ENCODE results near the gene PARVG.

PARVG gene

DNA sequence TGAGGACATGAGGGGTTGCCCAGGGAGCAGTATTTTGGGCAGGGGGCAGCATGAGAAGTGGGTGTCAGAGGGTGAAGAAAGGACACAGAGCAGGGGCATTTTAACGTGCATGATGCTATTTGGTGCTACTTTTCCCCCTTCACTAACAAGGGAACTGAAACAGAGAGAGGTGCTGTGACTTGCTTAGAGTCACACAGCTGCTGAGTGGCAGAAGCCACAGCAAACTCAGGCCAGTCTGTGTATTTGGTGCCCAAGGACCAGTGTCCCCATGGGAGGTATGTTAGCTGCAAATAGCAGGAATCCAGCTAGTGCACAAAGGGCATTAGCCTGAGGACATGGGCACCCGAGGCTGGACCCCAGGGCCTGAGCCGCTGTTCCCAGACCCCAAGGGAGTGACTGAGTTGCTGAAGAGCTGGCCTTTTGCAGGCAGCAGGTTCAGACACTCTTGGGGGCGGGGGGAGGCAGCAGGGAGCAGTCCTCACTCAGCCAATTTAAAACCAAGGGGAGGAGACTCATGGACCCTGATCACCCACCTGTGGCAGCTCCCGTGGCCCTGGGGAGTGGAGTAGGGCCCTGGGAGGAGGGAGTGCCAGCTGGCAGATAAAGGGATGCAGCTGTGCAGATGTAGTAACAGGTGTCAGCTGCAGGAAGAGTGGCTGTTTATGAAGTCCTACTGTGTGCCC, 14.6 kb downstream of the PARVG start:
- DNase-seq (ENCODE audit: low read depth), result no peak

DNA sequence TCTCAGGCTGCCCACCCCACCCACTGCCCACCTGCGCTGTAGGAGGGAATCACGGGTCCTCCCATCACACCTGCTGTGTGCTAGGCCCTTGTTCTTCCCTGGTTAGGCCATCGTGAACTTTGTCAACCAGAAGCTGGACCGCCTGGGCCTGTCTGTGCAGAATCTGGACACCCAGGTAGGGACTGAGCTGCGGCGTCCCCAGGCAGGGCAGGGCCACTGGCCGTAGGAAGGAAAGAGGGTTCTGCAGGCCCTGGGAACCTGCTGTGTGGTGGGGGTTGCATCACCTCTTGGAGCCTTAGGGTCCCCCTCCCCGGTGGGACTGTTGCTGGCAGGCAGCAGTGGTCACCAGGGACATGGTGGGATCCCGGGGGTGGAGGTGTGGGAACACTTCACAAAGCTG, 15.5 kb downstream of the PARVG start:
- DNase-seq (ENCODE audit: low read depth), result no peak

DNA sequence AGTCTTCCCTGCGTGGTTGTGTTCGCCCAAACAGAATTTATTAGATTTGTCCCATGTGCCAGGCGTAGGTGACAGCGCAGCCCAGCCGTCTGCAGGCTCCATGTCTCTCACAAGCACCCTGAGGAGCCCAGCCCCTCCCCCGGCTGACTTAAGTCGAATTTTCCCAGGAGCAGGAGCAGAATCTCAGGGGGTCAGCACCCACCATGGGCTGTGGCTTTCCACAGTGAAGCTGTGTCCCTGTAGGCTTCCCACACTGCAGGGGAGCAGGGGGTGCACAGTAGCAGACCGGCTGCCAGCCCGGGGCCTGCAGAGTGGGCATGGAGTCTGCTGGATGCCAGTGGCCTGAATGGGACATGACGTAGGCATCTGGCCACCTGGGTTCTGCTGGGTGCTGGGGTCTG, 16.0 kb downstream of the PARVG start:
- no peak for DNase-seq (ENCODE audit: low read depth)

DNA sequence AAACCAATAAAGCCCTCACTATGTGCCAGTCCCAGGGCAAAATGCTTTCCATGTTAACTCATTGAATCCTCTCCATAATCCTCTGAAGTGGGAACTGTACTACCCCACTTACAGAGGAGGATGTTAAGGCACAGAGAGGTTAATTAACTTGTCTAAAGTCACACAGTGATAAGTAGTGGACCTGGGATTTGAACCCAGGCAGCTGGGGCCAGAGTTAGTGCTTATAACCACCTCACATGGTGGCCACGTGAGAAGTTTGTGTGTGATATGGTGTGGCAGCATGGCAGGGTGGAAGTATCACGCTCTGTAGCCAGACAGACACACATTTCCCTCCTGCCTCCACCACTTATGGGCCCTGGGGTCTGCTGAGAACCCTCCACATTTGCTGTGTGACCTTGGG, 16.5 kb downstream of the PARVG start:
- no peak for DNase-seq (ENCODE audit: low read depth)

DNA sequence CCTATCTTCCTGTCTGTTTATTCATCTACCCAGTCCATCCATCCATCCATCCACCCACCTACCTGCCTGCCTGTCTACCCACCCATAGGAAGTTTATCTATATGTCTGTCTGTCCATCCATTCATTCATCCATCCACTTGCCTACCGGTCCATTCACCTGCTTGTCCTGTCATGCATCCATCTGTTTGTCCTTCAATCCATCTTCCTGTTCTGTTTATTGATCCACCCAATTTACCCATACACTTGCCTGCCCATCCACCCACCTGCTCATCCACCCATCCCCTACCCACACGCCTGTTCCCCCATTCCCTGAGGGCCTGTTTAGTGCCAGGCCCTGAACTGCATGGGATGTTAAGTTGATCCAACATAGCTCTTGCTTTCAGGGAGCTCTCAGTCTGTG, 18.4 kb downstream of the PARVG start:
- no peak for DNase-seq (ENCODE audit: low read depth)

DNA sequence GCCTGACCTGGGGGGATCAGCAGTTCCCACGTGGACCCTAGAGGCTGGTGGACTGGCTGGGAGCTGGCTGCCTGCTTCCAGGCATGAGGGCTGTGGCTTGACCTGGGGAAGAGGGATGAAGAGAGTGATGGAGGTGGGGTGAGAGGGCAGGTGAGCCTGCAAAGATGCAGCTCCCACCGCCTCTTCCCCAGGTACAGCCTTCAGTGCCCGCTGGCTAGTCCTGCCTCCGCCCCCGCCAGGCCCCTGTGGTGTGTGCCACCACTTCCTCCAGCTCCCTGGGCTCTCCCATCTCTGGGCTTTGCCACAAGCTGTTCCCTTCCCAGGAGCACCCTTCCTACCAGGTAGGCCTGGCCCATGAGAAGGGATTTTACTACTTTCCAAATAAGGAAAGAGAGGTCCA, 19.1 kb downstream of the PARVG start:
- no peak for DNase-seq (ENCODE audit: low read depth)

DNA sequence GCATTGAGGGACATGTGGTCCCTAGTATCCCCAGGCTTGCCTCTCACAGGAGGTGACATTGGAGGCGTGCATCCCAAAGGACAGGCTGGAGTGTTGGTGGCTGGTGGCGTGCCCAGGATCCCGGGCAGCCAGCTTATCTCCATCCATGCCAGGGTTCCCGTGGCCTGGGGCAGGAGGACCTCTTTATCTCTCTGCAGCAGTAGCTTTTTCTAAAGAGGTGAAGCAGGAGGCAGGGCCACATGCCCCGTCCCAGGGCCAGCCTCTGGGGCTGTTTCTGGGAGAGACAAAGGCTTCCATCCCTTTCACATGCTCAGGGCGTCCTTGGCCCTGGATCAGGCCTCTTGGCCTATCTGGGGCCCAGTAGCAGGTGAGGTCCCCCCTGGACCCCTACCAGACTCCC, 19.7 kb downstream of the PARVG start:
- DNase-seq (ENCODE audit: low read depth), result no peak

DNA sequence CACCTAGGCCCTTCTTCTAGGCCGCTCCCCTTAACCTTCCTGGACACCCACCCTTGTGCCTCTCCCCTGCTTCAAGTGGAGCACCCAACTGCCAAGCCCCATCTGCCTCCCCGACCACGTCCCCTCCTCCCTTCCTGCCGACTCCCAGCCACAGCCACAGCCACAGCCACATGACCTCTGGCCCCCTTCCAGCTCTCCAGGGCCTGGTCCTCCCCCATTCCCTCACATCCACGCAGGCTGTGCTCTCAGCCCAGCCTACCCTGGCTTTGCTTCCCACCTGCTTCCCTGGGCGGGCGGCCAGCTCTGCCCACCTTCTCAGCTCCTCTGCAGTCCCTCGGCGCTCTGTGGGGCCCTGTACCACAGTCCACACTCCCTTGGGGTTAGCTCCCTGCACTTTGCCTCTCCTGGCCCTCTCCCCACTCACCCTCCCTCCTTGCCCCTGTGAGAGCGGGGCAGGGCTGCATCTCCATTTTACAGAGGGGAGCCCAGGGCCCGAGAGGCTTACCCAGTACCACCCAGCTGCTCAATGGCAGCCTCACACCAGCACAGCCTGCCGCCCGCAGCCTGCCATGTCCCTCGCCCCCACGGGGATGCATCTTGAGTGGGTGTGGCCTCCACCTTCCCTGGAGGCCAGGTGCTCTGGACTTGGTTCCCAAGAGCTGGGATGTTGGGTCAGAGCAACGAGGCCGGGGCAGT, 20.3 kb downstream of the PARVG start:
- no peak for DNase-seq (ENCODE audit: low read depth)

DNA sequence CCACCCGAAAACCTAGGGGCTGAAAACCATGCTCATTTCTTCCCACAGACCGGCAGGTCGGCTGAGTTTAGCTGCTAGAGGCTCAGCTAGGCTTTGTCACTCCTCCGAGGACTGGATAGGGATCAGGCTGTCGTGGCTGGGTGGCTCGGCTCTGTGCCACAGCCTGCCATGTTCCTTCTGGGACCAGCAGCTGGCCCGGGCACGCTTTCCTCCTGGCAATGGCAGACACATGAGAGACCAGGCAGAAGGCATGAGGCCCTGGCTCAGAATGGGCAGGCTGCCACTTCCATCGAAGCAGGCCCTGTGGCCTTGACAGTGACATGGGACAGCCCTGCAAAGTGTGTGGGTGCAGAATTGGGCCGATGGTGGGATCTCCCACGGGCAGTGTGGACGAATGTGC, 20.9 kb downstream of the PARVG start:
- no peak for DNase-seq (ENCODE audit: low read depth)

DNA sequence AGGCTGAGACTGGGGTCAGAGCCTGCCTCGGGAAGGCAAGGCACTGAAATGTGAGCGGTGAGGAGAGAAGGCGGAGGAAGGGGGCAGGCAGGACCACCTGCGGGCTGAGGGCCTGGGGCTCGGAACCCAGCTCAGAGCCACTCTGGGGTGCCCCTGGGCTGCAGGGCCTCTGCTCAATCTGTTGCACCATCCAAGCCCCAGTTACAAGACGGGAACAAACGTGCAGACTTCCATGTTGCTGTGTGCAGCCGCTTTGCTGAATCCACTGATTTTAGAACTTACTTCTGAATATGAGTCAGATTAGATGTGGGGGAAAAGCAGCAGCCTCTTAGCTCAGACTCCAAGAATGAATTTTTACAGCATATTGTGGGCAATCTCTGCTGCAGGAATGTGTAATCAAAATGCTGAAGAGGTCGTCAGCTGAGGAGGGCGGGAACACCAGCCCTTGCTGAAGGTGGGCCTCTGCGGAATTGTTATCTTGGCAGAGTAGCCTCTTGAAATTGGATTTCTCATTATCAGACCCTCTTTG, 21.6 kb downstream of the PARVG start:
- peak; percentile 83 for DNase-seq (ENCODE audit: low read depth)

DNA sequence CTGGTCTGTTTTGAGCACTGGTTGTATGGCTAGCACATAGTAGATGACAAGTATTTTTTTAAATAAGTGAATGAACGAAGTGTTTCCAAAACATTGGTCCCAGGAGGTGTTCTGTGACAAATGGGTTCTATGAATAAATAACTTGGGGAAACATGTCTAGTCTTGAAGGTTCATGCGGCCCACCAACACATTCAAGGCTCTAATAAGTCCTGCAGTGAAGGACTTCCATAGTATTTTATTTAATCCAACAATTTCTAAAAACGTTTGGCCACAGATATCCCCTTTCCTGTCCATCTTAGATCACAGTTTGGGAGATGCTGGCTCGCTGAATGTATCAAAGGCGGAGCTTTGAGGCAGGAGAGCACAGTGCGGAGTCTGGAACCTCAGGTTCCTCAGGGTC, 22.5 kb downstream of the PARVG start:
- DNase-seq (ENCODE audit: low read depth), result no peak

DNA sequence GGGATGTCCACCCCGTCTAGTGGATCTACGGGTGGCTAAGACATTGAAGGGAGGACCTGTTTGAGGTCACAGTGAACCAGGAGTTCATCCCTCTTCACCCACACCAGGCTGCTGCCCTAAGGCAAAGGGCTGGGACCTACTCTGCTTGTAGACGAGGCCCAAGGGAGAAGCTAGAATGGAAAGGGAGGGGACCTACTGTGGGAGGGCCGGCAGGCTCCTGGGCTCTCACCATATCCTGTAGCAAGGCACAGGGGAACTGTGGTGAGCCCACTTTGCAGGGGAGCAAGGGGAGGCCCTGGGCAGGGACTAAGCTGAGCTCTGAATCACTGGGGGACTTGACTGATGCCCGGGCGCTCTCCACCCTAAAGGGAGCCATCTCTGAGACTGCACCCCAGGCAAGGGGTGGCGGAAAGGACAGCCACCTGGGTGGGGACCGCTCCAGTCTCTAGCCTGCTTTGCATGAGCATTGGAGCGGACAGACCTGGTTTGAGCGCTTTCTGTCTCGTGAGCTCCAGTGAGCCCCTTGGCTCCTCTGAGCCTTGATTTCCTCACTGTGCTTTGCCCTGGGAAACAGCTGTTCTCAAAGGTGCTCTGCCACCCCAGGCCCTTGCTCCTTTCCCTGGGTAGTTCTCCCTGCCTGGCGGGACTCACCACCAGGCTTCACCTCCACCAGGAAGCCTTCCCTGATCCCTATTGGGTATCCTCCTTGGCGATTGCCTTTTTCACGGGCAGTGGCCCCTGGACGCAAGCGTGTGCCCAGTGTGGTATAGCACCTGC, 24.2 kb downstream of the PARVG start:
- no peak for DNase-seq (ENCODE audit: low read depth)

DNA sequence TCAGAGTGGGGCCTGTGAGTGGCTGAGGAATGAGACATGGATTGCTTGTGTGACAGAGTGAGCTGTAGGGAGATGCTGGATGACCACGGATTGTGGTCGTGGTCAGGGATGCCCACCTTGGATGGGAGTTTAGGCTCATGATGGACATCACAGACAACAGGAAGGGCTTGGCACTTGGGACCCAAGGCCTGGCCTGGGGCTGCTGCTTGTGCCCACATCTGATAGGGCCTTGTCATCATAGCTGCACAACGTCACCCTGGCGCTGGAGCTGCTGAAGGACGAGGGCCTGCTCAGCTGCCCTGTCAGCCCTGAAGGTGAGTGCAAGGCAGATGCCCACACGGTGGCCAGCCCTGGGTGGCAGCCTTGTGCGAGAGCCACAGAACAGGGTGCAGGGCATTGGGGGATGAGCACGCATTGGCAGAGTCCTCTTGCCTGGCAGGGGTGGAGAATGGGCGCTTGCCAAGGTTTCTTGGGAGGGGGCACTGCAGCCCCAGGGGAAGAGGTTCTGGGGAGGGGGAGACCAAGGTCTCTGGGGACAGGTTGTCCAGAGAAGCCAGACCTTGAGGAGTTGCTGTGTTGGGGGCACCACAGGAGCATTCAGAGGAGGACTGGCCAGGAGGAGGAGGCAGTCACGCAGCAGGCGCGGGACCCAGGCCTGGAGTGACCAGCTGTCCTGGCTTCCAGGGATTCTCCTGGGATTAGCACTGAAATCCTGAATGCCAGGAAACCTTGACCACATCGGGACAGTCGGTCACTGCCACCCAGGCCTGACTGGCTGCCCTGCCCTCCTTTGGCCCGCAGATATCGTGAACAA, 25.0 kb downstream of the PARVG start:
- no peak for DNase-seq (ENCODE audit: low read depth)

DNA sequence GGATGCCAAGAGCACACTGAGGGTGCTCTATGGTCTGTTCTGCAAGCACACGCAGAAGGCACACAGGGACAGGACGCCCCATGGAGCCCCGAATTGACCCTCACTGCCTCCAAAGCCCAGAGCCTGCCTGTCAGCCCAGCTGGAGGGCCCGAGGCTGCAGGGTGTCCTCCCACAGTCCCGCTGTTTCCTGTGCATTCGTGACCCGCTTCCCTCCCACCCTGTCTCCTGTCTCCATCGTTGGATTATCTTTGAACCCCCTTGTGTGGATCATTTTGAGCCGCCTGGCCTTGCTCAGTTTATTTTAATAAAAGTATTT, 25.6 kb downstream of the PARVG start:
- DNase-seq (ENCODE audit: low read depth), result no peak

DNA sequence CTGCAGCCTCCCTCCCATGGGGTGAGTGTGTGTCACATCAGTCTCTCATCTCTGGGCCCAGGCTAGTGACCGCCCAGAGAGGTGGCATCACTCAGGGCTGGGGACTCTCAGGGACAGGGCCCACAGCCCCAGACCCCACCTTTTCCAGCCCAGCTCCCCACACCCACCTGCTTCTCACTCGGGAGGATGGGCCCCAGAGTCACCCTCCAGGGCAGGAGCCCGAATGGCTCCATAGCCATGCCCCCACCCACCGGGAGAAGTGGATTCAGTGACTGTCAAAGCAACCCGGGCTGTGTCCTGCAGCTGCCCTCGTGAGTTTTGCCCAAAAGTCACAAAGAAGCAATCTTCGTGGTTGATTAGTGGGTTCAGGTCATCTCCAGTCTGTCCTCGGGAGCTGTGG, 26.0 kb downstream of the PARVG start:
- no peak for DNase-seq (ENCODE audit: low read depth)

DNA sequence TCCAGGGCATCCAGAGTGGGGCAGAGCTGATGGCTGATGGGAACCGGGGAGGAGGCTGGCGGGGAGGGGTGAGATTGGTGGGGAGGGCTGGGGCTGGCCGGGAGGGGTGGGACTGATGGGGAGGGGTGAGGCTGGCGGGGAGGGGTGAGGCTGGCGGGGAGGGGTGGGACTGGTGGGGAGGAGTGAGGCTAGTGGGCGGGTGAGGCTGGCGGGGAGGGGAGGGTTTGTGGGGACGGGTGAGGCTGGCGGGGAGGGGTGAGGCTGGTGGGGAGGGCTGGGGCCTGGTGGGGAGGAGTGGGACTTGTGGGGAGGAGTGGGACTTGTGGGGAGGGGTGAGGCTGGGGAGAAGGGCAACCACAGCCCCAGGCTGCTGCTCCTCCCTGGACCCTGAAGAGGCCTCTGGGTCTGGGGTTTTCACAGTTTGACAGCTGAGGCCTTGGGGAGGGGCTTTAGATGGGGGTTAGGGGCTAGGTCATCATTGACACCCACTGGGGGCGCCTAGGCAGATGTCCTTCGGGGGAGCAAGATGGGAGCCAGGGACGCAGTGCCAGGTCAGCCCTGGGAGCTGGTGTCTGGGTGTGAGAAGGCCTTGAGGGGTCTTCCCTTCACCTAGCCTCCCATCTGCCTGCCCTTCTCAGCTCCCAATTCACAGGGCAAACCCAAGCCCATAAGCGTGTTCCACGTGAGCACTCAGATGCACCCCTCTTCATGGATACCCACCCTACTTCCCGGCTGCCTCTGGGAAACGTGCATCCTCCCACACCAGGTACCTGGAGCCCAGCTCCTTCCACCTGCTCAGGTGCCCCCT, 26.7 kb downstream of the PARVG start:
- DNase-seq (ENCODE audit: low read depth), result no peak

DNA sequence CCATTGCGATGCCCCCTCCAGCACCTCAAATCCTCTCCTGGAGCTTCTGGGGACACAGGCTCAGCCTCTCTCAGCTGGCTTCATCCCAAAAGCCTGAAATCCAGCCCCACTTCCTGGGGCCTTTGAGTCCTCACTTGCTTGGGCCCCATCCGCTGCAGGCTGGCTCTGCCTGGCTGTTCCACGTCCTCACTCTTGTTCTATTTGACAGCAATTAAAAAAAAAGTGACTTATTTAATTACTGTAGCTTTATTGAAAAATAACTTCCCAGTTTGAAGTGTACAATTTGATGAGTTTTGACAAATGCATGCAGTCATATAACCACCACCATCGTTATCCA, 27.2 kb downstream of the PARVG start:
- DNase-seq (ENCODE audit: low read depth), result no peak

DNA sequence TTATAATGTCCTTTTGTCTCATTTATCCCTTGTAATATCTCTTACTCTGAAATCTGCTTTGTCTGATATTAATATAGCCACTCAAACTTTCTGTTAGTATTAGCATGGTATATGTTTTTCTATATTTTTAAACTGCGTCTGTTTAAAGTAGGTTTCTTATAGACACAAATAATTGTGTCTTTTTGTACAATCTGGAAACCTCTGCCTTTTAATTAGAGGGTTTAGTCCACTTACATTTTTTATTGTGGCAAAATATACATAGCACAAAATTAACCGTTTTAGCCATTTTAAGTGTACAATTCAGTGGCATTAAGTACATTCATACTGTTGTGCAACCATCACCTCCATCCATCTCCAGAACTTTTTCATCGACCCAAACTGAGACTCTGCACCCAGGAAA, 28.6 kb downstream of the PARVG start:
- DNase-seq (ENCODE audit: low read depth), result no peak

DNA sequence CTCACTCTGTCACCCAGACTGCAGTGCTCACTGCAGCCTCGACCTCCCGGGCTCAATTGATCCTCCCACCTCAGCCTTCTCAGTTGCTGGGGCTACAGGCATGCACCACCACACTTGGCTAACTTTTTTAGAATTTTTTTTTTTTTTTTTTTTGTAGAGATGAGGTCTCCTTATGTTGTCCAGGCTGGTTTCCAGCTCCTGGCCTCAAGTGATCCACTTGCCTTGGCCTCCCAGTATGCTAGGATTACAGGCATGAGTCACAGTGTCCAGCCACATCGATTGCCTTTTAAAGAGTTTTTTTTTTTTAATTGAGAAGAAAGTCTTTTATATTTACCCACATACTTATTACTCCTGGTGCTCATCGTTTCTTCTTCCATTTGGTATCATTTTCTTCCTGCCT, 30.0 kb downstream of the PARVG start:
- peak; percentile 17 for DNase-seq (ENCODE audit: low read depth)

DNA sequence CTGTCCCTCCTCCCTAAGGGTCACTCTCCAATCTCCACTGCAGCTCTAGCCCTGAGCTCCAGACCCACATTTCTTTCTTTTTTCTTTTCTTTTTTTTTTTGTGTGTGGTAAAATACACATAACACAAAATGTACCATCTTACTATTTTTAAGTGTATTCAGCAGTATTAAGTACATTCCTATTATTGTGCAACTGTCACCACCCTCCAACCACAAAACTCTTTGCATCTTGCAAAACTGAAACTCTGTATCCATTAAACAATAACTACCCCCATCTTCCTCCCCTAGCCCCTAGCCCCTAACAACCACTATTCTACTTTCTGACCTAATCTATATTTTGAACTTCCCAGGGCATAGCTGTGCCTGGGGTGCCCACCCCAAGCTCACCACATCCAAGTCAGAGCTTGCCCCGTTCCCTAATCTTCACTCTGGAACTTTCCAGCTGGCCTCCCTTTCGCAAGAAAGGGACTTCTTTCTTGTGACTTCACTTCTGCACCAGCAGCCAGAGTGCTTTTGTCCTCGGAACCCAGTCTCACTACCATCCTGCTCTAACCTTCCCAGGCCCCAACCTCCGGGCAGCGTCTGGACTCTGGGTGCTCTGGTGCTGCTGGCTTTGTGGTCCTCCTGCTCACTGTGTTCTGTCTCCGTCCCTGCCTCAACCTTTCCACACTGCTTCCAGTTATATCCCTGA, 30.7 kb downstream of the PARVG start:
- DNase-seq (ENCODE audit: low read depth), result no peak

All from amniotic epithelial cell (primary cell).